ENCODE measurements around the gene PARS2. TPM values are rescaled to one million over a fixed set of nuclear protein-coding genes. Genes with fewer than 3 reads are reported as not detected.
A peak's percentile ranks its signal among the peaks of the same experiment; 100 is the strongest.

Gene PARS2
- polyA plus RNA-seq, 2 of the 4 experiments (the other 2 are of a cell fraction), result 2.3 to 2.9 TPM

DNA sequence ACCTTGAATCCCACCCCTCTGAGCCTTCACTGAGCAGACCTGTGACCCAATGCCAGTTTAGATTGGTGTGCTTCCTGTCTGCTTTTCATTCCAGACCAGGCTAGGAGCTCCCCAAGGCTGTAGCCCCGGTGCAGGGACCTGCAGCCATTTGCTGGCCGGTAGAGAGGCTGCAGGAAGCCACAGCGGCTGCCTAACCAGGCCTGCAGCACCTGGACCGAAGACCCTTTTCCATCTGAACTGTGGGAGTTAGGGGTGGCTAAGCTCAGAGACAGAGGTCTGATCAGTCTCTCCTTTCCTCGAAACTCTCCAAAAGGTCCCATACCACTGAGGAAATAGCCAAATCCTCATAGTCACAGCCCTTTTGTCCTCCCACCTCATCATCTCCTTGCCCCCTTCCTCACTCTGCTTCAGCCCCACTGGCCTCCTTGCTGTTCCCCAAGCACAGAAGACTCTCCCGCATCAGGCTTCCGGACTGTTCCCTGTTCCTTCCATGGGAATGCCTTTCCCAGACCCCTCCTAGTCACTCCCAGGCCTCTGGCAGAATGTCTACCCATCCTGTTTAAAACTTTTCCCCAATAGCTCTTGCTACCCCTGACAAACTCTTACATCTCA is 49.3 kb downstream of the PARS2 start:
- ChIA-PET CTCF (interaction anchor here (1.4 kb wide), 1 partner anchor 22 kb away, joined by 3 read pairs; no protein-coding TSS in a partner anchor), POLR2A (interaction anchor here (0.6 to 1.4 kb wide), 2 partner anchors 9 to 759 kb away, joined by 3 read pairs; no protein-coding TSS in a partner anchor)
- no peak for DNase-seq (ENCODE audit: low read depth in 1 of 2, low spot score in 1 of 2)
- TF ChIP-seq FOXS1 (CRISPR knock-in tag; IDR thresholded peaks at IDR 0.05), result no peak
- no peak for TF ChIP-seq TFCP2L1 (CRISPR knock-in tag; IDR thresholded peaks at IDR 0.05)
- TF ChIP-seq, protein P1, sequence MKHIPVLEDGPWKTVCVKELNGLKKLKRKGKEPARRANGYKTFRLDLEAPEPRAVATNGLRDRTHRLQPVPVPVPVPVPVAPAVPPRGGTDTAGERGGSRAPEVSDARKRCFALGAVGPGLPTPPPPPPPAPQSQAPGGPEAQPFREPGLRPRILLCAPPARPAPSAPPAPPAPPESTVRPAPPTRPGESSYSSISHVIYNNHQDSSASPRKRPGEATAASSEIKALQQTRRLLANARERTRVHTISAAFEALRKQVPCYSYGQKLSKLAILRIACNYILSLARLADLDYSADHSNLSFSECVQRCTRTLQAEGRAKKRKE (CRISPR knock-in tag; IDR thresholded peaks at IDR 0.05; ENCODE audit: low read depth), result no peak
- no peak for TF ChIP-seq POLR2A (IDR thresholded peaks at IDR 0.05; ENCODE audit: low read length)
- TF ChIP-seq RNF2 (IDR thresholded peaks at IDR 0.05; ENCODE audit: borderline replicate concordance, low read depth), result no peak
- no peak for TF ChIP-seq CHD4 (IDR thresholded peaks at IDR 0.05; ENCODE audit: borderline replicate concordance)
- no peak for TF ChIP-seq GATA3 (IDR thresholded peaks at IDR 0.05; ENCODE audit: borderline replicate concordance)
- TF ChIP-seq, protein P2, sequence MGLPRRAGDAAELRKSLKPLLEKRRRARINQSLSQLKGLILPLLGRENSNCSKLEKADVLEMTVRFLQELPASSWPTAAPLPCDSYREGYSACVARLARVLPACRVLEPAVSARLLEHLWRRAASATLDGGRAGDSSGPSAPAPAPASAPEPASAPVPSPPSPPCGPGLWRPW (IDR thresholded peaks at IDR 0.05), result no peak
- no peak for TF ChIP-seq JUNB (IDR thresholded peaks at IDR 0.05)
- WGBS (ENCODE audit: missing lambda C conversion rate), result 93% methylated on average over 6 of the region's 7 CpGs
- ATAC-seq, result peak; percentile 8 to 12; a peak in 2 of 6 replicates
- no peaks in the 10 kb centered on the region for H3K9me3 ChIP-seq
- no peaks in the 10 kb centered on the region for H3K4me1 ChIP-seq
- H3K27ac ChIP-seq, result peak overlapping the region; percentile 82 to 89; a peak in 5 of 6 replicates
- FAIRE-seq, result no peak
- H3K4me3 ChIP-seq, result peak overlapping the region; percentile 74; the same call in 2 of the 3 replicates
- peak overlapping the region; percentile 60 for H3K4me2 ChIP-seq

DNA sequence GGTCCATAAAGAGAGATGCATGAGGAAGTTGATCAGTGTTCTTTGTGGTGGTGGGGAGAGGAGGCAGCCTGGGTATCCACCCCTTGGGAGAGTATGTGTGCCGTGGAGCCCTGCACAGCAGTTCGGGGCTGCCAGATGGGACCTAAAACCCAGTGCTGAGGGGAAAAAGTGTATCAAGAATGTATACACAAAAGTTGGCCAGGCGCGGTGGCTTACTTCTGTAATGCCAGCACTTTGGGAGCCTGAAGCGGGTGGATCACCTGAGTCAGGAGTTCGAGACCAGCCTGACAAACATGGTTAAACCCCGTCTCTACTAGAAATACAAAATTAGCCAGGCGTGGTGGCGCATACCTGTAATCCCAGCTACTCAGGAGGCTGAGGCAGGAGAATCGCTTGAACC is 52.8 kb downstream of the PARS2 start:
- no peak overlapping the region for H3K4me3 ChIP-seq
- FAIRE-seq (no peak), ATAC-seq (no peak), DNase-seq (ENCODE audit: low read depth in 1 of 2, low spot score in 1 of 2) (no peak)
- no peaks in the 10 kb centered on the region for H3K4me1 ChIP-seq
- CTCF ChIA-PET, result interaction anchor here (1.6 kb wide), 1 partner anchor 8 kb away, joined by 3 read pairs; no protein-coding TSS in a partner anchor
- no peaks in the 10 kb centered on the region for H3K9me3 ChIP-seq
- POLR2A ChIA-PET, result no interaction called here
- WGBS (ENCODE audit: missing lambda C conversion rate), result 81% methylated on average over 10 of the region's 10 CpGs
- no peak overlapping the region for H3K4me2 ChIP-seq
- TF ChIP-seq EHMT2 (IDR thresholded peaks at IDR 0.05; ENCODE audit: low read depth) (no peak), FOSL2 (IDR thresholded peaks at IDR 0.05) (no peak), FOSL2 (CRISPR knock-in tag; IDR thresholded peaks at IDR 0.05) (no peak), NFE2L2 (conservative IDR thresholded peaks at IDR 0.05; ENCODE audit: low read length) (no peak), ZFP36 (IDR thresholded peaks at IDR 0.05; ENCODE audit: borderline replicate concordance, partially characterized antibody) (no peak)
- H3K27ac ChIP-seq, result no peak overlapping the region

DNA sequence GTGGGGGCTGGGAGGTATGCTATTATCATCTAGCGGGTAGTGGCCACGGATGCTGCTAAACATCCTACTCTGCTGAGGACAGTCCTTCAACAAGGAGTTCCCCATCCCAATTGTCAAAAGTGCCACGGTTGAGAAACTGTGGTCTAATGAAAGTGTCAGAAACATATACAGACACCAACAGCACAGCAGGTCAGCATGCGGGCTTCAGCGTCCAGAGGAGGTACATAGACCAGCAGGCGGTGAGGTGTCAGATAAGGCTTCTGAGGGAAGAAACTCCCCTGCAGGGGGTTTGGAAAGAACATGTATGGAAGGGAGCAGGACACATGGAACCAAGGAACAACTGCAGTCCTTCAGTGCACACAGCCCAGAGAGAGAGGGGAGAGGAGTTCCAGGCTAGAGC is 53.5 kb downstream of the PARS2 start:
- TF ChIP-seq RNF2 (IDR thresholded peaks at IDR 0.05; ENCODE audit: borderline replicate concordance, low read depth), result no peak
- no peak for TF ChIP-seq NPAS2 (CRISPR knock-in tag; IDR thresholded peaks at IDR 0.05; ENCODE audit: borderline replicate concordance)
- TF ChIP-seq ZSCAN20 (CRISPR knock-in tag; IDR thresholded peaks at IDR 0.05), result no peak
- no peak for TF ChIP-seq MYC (IDR thresholded peaks at IDR 0.05; ENCODE audit: borderline replicate concordance, low read length)
- no peak for TF ChIP-seq POLR2A (IDR thresholded peaks at IDR 0.05; ENCODE audit: low read length)
- TF ChIP-seq FOSL2 (IDR thresholded peaks at IDR 0.05), result no peak
- no peak for TF ChIP-seq FOSL2 (CRISPR knock-in tag; IDR thresholded peaks at IDR 0.05)
- TF ChIP-seq RFX5 (IDR thresholded peaks at IDR 0.05), result no peak
- TF ChIP-seq CHD2 (IDR thresholded peaks at IDR 0.05; ENCODE audit: low read length, partially characterized antibody), result no peak
- no peak for TF ChIP-seq SREBF2 (IDR thresholded peaks at IDR 0.05)
- no peak for TF ChIP-seq JUN (IDR thresholded peaks at IDR 0.05)
- TF ChIP-seq HOXA7 (CRISPR knock-in tag; IDR thresholded peaks at IDR 0.05), result no peak
- TF ChIP-seq FOSB (CRISPR knock-in tag; IDR thresholded peaks at IDR 0.05), result no peak
- no peak for TF ChIP-seq ZC3H11A (IDR thresholded peaks at IDR 0.05)
- WGBS (ENCODE audit: missing lambda C conversion rate), result 92% methylated on average over 2 of the region's 6 CpGs
- FAIRE-seq (no peak), DNase-seq (ENCODE audit: low read depth in 1 of 2, low spot score in 1 of 2) (no peak), ATAC-seq (no peak)
- Histone ChIP-seq H3K4me3 (no peak overlapping the region), H3K4me1 (no peaks in the 10 kb centered on the region), H3K27ac (no peak overlapping the region), H3K4me2 (no peak overlapping the region), H3K9me3 (no peaks in the 10 kb centered on the region)
- ChIA-PET POLR2A (no interaction called here), CTCF (no interaction called here)

Measured in A549 (cell line).